ENCODE data around the gene UGT1A7.
"Not testable (repeated sequence)": the region's sequence is repeated elsewhere in the genome, so short reads cannot be mapped to it uniquely, and the experiment has no call there.

Gene UGT1A7

GRCh38 chr2:233681521-233682099 is at the start of gene UGT1A7:
TSS of gene UGT1A7 (plus strand) at chr2:233681901. CDS start at chr2:233681938, 37 bp downstream.
- H3K4me3 ChIP-seq (ENCODE audit: control insufficient read depth, low read depth, low read length), result no peak within 1 kb of the TSS
- TF ChIP-seq CTCF (conservative IDR thresholded peaks at IDR 0.05; ENCODE audit: control insufficient read depth, insufficient read depth, low read depth, low read length), result no peak

GRCh38 chr2:233636306-233636705 is 45.4 kb upstream of the UGT1A7 start, which contains the start of gene UGT1A10:
TSS of gene UGT1A10 (plus strand) at chr2:233636448. CDS start at chr2:233636523, 75 bp downstream.
- H3K4me3 ChIP-seq (ENCODE audit: control insufficient read depth, low read depth, low read length); DNase-seq (ENCODE audit: low read depth): not testable (repeated sequence)

More at GRCh38 chr2:233681521-233682099, at the start of gene UGT1A7:
- no peak for DNase-seq (ENCODE audit: low read depth)

DNA sequence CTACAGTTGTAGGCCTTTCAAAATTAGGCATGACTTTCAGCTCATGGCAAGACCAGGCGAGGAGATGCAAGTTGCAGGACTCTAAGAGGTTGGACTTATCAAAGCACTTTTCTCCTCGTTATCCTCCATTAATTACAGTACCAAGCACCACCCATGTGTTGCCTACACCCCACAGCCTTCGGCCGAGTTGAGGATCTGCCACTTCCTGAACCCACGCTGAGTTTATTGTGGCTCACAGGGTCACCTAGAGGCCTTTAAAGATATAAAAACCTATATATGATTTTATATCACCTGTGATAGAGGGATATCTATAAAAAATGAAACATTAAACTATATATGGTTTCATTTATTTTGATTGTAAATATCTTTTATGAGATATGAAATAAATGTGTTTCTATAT is 42.9 kb upstream of the UGT1A7 start:
- no peak for TF ChIP-seq CTCF (conservative IDR thresholded peaks at IDR 0.05; ENCODE audit: control insufficient read depth, insufficient read depth, low read depth, low read length)
- DNase-seq (ENCODE audit: low read depth), result no peak
- H3K4me3 ChIP-seq (ENCODE audit: control insufficient read depth, low read depth, low read length), result no peak overlapping the region

GRCh38 chr2:233639860-233640259 is 41.8 kb upstream of the UGT1A7 start:
- no peak for DNase-seq (ENCODE audit: low read depth)
- H3K4me3 ChIP-seq (ENCODE audit: control insufficient read depth, low read depth, low read length), result no peak overlapping the region
- no peak for TF ChIP-seq CTCF (conservative IDR thresholded peaks at IDR 0.05; ENCODE audit: control insufficient read depth, insufficient read depth, low read depth, low read length)

DNA sequence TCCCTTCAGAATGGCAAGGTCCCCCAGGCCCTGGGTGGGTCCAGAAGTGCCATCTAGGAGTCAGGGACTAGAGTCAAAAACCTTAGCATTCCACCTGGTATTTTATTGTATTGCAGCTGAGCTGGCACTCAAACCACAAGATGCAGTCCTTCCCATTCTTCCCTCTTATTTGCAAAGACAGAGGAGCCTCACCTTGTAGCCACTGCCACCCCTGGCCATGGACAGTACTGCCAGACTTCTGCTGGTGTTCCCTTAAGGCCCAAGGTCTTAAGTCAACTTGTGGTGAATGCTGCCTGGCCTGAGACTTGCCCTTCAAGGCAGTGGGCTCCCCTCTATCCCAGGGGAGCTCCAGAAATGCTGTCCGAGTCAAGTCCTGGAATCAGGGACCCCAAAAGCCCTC is 38.6 kb upstream of the UGT1A7 start:
- DNase-seq (ENCODE audit: low read depth), result peak; percentile 8
- peak; percentile 7 for TF ChIP-seq CTCF (conservative IDR thresholded peaks at IDR 0.05; ENCODE audit: control insufficient read depth, insufficient read depth, low read depth, low read length)
- no peak overlapping the region for H3K4me3 ChIP-seq (ENCODE audit: control insufficient read depth, low read depth, low read length)

DNA sequence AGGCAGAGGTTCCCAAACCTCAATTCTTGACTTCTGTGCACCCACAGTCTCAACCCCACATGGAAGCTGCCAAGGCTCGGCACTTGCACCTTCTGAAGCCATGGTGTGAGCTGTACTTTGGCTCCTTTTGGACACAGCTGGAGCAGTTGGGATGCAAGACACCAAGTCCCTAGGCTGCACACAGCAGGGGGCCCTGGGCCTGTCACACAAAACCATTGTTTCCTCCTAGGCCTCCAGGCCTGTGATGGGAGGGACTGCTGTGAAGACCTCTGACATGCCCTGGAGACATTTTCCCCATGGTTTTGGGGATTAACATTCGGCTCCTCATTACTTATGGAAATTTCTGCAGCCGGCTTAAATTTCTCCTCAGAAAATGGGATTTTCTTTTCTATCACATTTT is 35.7 kb upstream of the UGT1A7 start:
- H3K4me3 ChIP-seq (ENCODE audit: control insufficient read depth, low read depth, low read length); DNase-seq (ENCODE audit: low read depth): not testable (repeated sequence)

- no peak overlapping the region for H3K4me3 ChIP-seq (ENCODE audit: control insufficient read depth, low read depth, low read length)
- no peak for TF ChIP-seq CTCF (conservative IDR thresholded peaks at IDR 0.05; ENCODE audit: control insufficient read depth, insufficient read depth, low read depth, low read length)
- no peak for DNase-seq (ENCODE audit: low read depth)
These were observed 30.7 kb upstream of the UGT1A7 start for GRCh38 chr2:233650981-233651380.

- DNase-seq (ENCODE audit: low read depth), result no peak
- no peak overlapping the region for H3K4me3 ChIP-seq (ENCODE audit: control insufficient read depth, low read depth, low read length)
- TF ChIP-seq CTCF (conservative IDR thresholded peaks at IDR 0.05; ENCODE audit: control insufficient read depth, insufficient read depth, low read depth, low read length), result no peak
These were observed 30.3 kb upstream of the UGT1A7 start for GRCh38 chr2:233651430-233651829.
